Effector memory CD4-positive, alpha-beta T cell (primary cell): ENCODE data around the gene UVRAG.

Source experiments
- DNase-seq, 3 donors: peaks; one replicate each; pipeline ENCODE4 v3.0.0-alpha.2; 2020
- H3K27ac ChIP-seq: 2 replicates; pipeline ENCODE4 v1.7.0; 2013; ENCODE audit warnings: mild to moderate bottlenecking, low read length, moderate library complexity; ENCODE audit not compliant: insufficient read depth, poor library complexity, severe bottlenecking
- H3K27me3 ChIP-seq: replicated peaks from 2 replicates; pipeline ENCODE4 v1.7.0; 2013; ENCODE audit warnings: mild to moderate bottlenecking, low read length; ENCODE audit not compliant: insufficient read depth, control insufficient read depth, poor library complexity, severe bottlenecking
- H3K36me3 ChIP-seq: 2 replicates; pipeline ENCODE4 v1.7.0; 2013; ENCODE audit warnings: mild to moderate bottlenecking, low read length, moderate library complexity; ENCODE audit not compliant: control insufficient read depth, insufficient read depth
- H3K4me1 ChIP-seq: 2 replicates; pipeline ENCODE4 v1.7.0; 2013; ENCODE audit warnings: low read length, mild to moderate bottlenecking; ENCODE audit not compliant: control insufficient read depth, insufficient read depth, poor library complexity, severe bottlenecking
- H3K4me3 ChIP-seq: 2 replicates; pipeline ENCODE4 v1.7.0; 2013; ENCODE audit warnings: low read length, low read depth, mild to moderate bottlenecking; ENCODE audit not compliant: insufficient read depth, poor library complexity, severe bottlenecking
- H3K9me3 ChIP-seq: 2 replicates; pipeline ENCODE4 v1.7.0; 2013; ENCODE audit warnings: mild to moderate bottlenecking, low read length, moderate library complexity; ENCODE audit not compliant: control insufficient read depth

The UVRAG gene

GRCh38 chr11:75809111-75809510 lies 5.9 kb upstream of the UVRAG start:
- DNase-seq, result no peak
- H3K9me3 ChIP-seq, result no peaks in the 10 kb centered on the region
- H3K27ac ChIP-seq, result no peak overlapping the region
- no peaks in the 10 kb centered on the region for H3K36me3 ChIP-seq
- peaks cover 5% of the 10 kb centered on the region for H3K4me1 ChIP-seq
- no peak overlapping the region for H3K4me3 ChIP-seq
- H3K27me3 ChIP-seq, result no peaks in the 10 kb centered on the region

- no peaks in the 10 kb centered on the region for H3K27me3 ChIP-seq
- peaks cover 8% of the 10 kb centered on the region for H3K4me1 ChIP-seq
- H3K4me3 ChIP-seq, result no peak overlapping the region
- DNase-seq, result no peak
- H3K9me3 ChIP-seq, result no peaks in the 10 kb centered on the region
- no peaks in the 10 kb centered on the region for H3K36me3 ChIP-seq
- H3K27ac ChIP-seq, result no peak overlapping the region
Measured at GRCh38 chr11:75809991-75810390, 5.0 kb upstream of the UVRAG start.

- no peaks in the 10 kb centered on the region for H3K36me3 ChIP-seq
- H3K27me3 ChIP-seq, result no peaks in the 10 kb centered on the region
- H3K9me3 ChIP-seq, result no peaks in the 10 kb centered on the region
- no peak for DNase-seq
- peaks cover 8% of the 10 kb centered on the region for H3K4me1 ChIP-seq
- H3K27ac ChIP-seq, result no peak overlapping the region
- no peak overlapping the region for H3K4me3 ChIP-seq
Measured at GRCh38 chr11:75810637-75811390, 4.2 kb upstream of the UVRAG start.

DNA sequence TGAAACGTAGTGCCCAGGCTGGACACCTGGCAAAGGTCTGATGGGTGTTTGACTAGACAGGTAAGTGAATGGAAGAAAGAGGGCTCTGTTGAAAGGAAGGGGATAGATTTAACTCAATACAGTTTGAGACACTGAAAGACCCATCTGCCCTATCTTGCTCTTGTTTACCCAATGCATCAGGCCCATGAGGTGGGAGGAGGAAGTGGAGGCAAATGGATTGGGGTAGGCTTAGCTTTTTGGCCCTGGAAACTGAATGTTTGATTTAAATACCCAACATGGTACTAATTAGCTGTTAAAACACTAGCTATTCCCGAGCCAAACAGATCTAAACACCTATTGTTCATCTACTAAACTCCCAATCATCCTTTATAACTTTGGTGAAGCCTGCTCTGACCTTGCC lies 3.5 kb upstream of the UVRAG start:
- Histone ChIP-seq H3K9me3 (no peaks in the 10 kb centered on the region), H3K4me1 (peaks cover 12% of the 10 kb centered on the region), H3K4me3 (no peak overlapping the region), H3K36me3 (no peaks in the 10 kb centered on the region), H3K27me3 (no peaks in the 10 kb centered on the region), H3K27ac (no peak overlapping the region)
- DNase-seq, result no peak

GRCh38 chr11:75812542-75813040 lies 2.4 kb upstream of the UVRAG start:
- H3K9me3 ChIP-seq, result no peaks in the 10 kb centered on the region
- no peak overlapping the region for H3K4me3 ChIP-seq
- no peak for DNase-seq
- peaks cover 22% of the 10 kb centered on the region for H3K4me1 ChIP-seq
- H3K27me3 ChIP-seq, result no peaks in the 10 kb centered on the region
- H3K36me3 ChIP-seq, result no peaks in the 10 kb centered on the region
- no peak overlapping the region for H3K27ac ChIP-seq

GRCh38 chr11:75813124-75813523 lies 1.9 kb upstream of the UVRAG start:
- DNase-seq, result no peak
- Histone ChIP-seq H3K9me3 (no peaks in the 10 kb centered on the region), H3K4me1 (peaks cover 22% of the 10 kb centered on the region), H3K27me3 (no peaks in the 10 kb centered on the region), H3K4me3 (no peak overlapping the region), H3K36me3 (no peaks in the 10 kb centered on the region), H3K27ac (no peak overlapping the region)

- DNase-seq, result no peak
- H3K27ac ChIP-seq, result no peak overlapping the region
- peaks cover 22% of the 10 kb centered on the region for H3K4me1 ChIP-seq
- H3K27me3 ChIP-seq, result no peaks in the 10 kb centered on the region
- H3K36me3 ChIP-seq, result no peaks in the 10 kb centered on the region
- no peak overlapping the region for H3K4me3 ChIP-seq
- H3K9me3 ChIP-seq, result no peaks in the 10 kb centered on the region
Measured at GRCh38 chr11:75813622-75814039, 1.4 kb upstream of the UVRAG start.

DNA sequence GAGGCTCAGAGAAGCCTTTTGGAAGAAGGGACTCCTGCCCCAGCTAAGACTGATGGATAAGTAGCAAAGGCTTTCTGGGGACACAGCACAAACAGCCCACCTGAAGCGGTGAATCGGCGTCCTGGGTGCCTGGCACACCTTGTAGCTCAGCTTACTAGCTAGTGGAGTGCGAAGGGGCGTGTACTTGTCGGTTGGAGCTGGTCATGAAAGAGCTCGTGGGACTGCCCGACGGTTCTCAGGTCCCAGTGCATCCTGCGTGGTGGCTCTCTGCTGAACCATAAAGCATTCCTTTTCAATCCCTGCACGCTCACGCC lies 690 bp upstream of the UVRAG start:
- Histone ChIP-seq H3K27me3 (no peaks in the 10 kb centered on the region), H3K4me1 (peaks cover 22% of the 10 kb centered on the region), H3K36me3 (no peaks in the 10 kb centered on the region), H3K27ac (peak overlapping the region; percentile 89), H3K9me3 (no peaks in the 10 kb centered on the region), H3K4me3 (peak overlapping the region; percentile 94)
- no peak for DNase-seq

DNA sequence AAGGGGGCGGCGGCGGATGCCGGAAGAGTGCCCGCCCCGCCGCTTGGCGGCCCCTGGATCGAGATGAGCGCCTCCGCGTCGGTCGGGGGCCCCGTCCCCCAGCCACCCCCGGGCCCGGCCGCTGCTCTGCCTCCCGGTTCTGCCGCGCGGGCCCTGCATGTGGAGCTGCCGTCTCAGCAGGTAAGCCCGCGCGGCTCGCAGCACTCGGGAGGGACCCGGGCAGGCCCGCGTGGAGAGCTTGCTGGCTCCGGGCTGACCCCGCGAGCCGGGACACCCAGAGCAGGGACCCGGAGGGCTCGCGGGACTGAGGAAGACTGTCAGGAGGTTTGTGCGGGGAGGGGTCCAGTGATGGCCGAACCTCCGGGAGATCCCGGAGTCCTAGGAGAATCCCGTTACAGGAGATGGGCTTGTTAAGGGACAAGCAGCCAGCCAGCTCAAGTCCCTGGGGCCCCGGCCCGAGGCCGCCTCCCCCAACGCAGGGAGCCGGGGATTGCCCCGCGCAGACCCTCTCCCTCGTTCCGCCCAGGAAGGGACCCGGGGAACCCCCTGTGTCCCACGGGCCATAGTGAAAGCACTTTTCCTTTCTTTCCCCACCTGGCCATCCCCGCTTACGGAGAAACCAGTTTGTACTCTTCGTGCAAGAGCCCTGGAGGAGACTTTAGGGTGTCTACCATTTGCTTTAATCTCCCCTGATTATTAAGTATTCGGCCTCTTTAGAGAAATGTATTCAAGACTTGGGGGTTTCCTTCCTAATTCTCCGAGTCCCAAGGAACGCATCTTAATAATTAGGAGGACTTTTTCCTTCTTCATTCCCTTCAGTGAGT lies 547 bp downstream of the UVRAG start:
- Histone ChIP-seq H3K27ac (peak overlapping the region; percentile 89), H3K9me3 (no peaks in the 10 kb centered on the region), H3K4me3 (peak overlapping the region; percentile 94), H3K36me3 (no peaks in the 10 kb centered on the region), H3K4me1 (peaks cover 22% of the 10 kb centered on the region), H3K27me3 (no peaks in the 10 kb centered on the region)
- peak; percentile 40 to 60 (median 49) for DNase-seq

- no peak overlapping the region for H3K27ac ChIP-seq
- H3K27me3 ChIP-seq, result no peaks in the 10 kb centered on the region
- peaks cover 22% of the 10 kb centered on the region for H3K4me1 ChIP-seq
- H3K4me3 ChIP-seq, result peak overlapping the region; percentile 94
- DNase-seq, result no peak
- H3K9me3 ChIP-seq, result no peaks in the 10 kb centered on the region
- H3K36me3 ChIP-seq, result no peaks in the 10 kb centered on the region
Measured at GRCh38 chr11:75816561-75817239, 1.7 kb downstream of the UVRAG start.
